Measurements from ENCODE around the gene IL17RE. TPM values are rescaled to one million over a fixed set of nuclear protein-coding genes. Genes with fewer than 3 reads are reported as not detected.
"Not testable (repeated sequence)": the region's sequence is repeated elsewhere in the genome, so short reads cannot be mapped to it uniquely, and the experiment has no call there.

Gene IL17RE
- polyA plus RNA-seq, 12 donors = 0.96 to 67.6 (median 1.8) TPM; not detected in 1

DNA sequence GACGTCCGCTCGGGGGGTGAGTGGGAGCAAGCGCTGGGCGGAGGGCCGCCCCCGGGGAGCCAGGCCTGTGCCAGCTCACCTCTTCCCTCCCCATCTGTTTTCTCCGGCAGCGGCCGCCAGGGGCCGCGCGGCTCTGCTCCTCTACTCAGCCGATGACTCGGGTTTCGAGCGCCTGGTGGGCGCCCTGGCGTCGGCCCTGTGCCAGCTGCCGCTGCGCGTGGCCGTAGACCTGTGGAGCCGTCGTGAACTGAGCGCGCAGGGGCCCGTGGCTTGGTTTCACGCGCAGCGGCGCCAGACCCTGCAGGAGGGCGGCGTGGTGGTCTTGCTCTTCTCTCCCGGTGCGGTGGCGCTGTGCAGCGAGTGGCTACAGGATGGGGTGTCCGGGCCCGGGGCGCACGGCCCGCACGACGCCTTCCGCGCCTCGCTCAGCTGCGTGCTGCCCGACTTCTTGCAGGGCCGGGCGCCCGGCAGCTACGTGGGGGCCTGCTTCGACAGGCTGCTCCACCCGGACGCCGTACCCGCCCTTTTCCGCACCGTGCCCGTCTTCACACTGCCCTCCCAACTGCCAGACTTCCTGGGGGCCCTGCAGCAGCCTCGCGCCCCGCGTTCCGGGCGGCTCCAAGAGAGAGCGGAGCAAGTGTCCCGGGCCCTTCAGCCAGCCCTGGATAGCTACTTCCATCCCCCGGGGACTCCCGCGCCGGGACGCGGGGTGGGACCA is 30.4 kb downstream of the IL17RE start:
- peak; percentile 70 for DNase-seq

DNA sequence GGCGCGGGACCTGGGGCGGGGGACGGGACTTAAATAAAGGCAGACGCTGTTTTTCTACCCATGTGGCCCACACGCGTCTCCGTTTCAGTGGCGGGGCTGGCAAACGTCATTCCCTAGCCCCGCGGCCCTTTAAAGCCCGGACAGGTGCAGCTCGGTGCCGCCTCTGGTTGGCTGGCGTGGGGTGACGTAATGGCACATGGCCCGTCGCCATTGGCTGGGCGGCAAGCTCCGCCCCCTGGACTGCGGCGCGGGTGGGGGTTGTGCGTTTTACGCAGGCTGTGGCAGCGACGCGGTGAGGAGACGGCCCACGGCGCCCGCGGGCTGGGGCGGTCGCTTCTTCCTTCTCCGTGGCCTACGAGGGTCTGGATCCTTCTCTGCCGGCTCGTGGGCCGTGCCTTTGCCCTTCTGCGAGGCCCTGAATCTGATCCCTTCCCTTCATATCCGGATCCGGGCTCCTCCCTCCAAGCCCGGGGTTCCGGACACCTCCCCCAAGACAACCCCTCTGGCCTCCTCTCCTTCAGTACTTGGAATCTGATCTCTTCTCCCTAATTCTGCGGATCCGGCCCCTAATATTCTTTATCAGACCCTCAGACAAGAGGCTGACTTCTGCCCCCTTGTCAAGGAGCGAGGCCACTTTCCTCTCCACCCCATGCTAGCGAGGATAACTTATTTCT is 31.1 kb downstream of the IL17RE start, which contains the start of gene CRELD1:
Gene CRELD1, plus strand, starts transcription at position 274 of the 674 bp plus-strand sequence. CDS start 605 bp downstream, outside the sequence.
- peak; percentile 95 for DNase-seq

GRCh38 chr3:9934235-9934621 is 31.6 kb downstream of the IL17RE start:
- DNase-seq = no peak

GRCh38 chr3:9934993-9935392 is 32.3 kb downstream of the IL17RE start:
- DNase-seq = no peak

GRCh38 chr3:9935966-9936510 is 33.4 kb downstream of the IL17RE start:
- DNase-seq = no peak

DNA sequence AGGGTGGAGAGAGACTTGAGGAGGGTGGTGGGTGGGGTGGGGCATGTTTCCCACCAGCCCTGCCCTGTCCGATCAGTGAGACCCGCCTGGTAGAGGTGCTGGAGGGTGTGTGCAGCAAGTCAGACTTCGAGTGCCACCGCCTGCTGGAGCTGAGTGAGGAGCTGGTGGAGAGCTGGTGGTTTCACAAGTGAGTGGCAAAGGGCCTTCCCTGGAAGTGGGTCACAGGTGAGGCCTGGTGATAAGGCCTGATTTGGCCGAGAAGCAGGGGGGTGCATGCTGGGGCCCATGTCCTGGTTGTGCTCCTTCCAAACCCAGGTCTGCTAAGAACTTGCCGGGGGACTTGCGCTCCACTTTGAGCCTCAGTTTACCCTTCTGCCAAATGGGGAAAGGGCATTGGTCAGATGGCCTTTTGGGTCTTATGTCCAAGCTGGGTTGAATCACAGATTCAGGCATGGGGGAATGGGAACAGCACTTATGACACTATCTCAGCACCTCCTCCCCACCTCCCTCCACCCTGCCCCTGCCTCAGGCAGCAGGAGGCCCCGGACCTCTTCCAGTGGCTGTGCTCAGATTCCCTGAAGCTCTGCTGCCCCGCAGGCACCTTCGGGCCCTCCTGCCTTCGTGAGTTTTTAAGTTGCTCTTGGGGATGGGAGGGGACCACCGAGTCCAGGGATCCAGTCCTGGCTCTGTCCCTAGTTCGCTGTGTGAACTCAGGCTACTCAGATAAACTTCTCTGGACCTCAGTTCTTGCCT is 35.0 kb downstream of the IL17RE start:
- DNase-seq = no peak

DNA sequence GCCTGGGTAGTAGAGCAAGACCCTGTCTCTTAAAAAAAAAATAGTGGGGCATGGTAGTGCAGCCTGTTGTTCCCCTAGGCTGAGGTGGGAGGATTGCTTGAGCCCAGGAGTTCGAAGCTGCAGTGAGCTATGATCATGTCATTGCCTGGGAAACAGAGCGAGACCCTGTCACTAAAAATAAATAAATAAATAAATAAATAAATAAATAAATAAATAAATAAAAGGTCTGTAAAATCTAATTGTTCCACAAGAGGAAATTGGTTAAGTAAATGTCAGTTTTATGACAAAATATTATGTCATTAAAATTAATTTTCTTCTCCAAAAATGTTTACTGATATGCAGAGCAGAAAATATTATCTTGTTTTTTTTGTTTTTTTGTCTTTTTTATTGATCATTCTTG is 36.3 kb downstream of the IL17RE start:
- no peak for DNase-seq

DNA sequence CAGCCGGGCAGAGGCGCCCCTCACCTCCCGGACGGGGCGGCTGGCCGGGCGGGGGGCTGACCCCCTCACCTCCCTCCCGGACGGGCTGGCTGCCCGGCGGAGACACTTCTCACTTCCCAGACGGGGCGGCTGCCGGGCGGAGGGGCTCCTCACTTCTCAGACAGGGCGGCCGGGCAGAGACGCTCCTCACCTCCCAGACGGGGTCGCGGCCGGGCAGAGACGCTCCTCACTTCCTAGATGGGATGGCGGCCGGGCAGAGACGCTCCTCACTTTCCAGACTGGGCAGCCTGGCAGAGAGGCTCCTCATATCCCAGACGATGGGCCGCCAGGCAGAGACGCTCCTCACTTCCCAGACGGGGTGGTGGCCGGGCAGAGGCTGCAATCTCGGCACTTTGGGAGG is 37.3 kb downstream of the IL17RE start:
- DNase-seq = not testable (repeated sequence)

DNA sequence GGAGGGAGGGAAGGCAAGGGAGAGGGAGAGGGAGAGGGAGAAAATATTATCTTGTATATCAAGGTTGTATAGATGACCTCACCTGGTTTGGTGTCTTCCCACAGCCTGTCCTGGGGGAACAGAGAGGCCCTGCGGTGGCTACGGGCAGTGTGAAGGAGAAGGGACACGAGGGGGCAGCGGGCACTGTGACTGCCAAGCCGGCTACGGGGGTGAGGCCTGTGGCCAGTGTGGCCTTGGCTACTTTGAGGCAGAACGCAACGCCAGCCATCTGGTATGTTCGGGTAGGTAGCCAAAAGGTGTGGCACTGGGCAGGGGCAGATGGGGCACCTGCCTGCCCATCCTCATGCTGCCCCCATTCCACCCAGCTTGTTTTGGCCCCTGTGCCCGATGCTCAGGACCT is 38.1 kb downstream of the IL17RE start:
- no peak for DNase-seq

GRCh38 chr3:9942164-9942563 is 39.5 kb downstream of the IL17RE start:
- no peak for DNase-seq

DNA sequence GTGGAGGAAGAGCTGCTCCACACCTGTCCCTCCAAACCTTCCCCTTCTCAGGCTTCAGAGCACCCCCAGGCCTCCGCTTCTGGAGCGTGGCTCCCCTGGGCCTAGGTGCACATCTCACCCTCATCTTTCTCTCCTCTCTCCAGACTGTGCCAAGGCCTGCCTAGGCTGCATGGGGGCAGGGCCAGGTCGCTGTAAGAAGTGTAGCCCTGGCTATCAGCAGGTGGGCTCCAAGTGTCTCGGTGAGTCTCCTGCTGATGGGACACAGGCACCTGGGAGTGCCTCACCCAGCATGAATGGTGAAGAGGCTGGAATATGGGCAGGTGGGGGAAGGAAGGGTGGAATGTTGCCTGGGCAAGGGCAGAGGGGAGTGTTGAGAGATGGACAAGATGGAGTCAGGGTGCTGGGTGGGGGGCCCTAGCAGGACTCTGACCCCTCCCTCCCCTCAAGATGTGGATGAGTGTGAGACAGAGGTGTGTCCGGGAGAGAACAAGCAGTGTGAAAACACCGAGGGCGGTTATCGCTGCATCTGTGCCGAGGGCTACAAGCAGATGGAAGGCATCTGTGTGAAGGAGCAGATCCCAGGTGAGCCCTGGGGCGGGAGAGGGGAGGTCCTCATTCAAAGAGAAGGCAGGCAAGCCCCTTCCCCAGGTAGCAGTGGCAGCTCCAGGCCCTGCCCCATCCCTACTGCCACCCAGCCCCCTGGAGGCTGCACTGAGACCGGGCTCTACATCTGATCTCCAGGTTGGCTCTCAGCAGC is 40.5 kb downstream of the IL17RE start:
- no peak for DNase-seq

DNA sequence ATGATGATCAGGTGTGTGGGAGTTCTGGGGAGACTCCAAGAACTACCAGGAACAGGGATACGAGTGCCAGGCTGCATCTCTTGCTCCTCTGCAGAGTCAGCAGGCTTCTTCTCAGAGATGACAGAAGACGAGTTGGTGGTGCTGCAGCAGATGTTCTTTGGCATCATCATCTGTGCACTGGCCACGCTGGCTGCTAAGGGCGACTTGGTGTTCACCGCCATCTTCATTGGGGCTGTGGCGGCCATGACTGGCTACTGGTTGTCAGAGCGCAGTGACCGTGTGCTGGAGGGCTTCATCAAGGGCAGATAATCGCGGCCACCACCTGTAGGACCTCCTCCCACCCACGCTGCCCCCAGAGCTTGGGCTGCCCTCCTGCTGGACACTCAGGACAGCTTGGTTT is 41.6 kb downstream of the IL17RE start:
- DNase-seq = no peak

DNA sequence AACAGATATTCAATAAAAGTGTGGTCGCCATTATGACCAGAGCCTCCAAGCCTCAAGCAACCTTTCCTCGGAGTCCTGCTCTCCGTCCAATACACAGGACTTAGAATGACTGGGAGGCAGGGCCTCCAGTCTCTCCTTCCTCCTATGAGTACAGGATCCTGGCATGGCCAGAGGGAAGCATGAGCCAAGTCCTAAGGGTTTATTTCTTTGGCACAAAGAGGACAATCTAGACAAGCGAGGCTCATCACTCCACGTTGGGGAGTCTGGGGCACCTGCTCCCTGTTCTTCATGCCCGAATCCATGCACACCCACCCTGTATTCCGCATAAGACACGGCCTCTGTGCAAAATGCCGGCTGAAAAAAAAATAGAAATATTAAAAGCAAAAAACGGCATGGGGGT is 42.7 kb downstream of the IL17RE start:
- DNase-seq = no peak

DNA sequence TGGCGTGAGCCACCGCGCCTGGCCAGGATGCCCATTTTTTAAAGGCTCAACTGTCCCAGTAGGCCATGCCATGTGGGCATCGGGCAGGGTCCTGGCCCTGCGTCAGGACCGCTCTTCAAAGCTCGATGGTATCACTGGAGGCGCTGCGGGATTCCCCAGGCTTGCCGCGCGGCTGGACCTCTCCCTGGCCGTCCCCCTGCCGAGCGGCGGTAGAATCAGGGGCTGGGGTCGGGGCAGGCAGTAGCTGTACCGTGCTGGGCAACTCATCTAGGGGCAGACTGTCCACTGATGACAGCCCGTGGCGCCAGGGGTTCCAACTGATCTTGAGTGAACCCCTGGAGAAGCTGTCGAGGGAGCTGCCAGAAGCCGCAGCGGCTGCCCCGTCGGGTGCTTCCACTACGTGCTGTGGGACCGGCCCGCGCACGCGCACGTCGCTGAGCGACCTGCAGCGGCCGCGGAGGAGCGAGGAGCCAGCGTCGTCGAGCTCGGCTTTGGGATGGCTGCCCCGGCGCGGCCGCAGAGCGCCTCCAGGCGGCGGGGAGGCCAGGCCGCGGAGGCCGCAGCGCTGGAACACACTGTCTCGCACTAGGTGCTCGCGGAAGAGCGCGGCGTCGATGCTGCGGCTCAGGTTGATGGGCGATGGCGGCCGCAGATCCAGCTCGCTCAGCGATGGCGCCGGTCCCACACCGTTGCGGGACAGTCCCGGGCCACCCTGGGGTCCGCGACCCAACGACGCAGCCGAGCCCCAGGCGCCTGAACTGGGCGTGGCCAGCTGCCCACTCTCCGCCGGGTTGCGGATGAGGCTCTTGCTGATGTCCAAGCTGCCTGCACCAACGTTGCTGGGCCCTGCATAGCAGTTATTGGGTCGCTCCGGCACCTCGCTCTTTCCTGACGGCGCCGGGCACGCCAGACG is 43.7 kb downstream of the IL17RE start:
- DNase-seq = peak; percentile 90

GRCh38 chr3:9947025-9947995 is 44.7 kb downstream of the IL17RE start:
- peak; percentile 49 for DNase-seq

DNA sequence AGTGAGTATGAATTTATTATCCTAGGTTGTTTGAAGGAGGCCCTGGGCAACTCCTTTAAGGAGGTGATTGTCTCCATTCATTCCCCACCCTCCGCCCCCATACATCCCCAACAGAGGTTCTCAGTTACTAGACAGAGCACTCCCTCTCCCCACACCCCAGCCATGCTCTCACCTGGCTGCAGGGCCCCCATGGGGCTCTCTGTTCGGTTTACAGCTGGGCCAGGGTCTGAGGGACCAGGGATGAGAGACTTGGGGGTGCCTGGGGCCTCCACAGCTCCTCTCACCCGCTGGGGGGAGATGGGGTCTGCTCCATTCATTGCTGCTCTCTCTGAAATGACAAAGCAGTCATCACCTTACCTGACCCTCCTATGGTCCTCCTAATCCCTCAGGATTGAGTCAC is 45.9 kb downstream of the IL17RE start:
- DNase-seq = no peak

DNA sequence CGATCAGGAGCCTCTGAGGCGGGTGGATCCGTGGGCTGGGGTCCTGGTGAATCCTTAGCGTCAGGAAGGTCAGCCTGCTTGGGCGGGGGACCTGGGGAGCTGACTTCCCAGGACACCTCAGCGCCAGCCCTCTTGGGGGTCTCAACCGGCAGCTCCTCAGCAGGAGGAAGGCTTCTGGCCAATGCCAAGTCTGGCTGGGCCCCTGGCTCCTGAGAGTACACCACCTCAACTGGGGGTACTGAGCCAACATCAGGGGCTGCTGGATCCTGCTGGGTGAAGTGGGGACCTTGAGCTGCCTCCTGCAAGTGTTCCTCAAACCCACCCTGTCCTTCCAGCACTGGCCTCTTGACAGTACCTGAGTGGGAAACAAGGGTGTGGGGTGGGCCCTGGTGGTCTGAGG is 46.5 kb downstream of the IL17RE start:
- no peak for DNase-seq

DNA sequence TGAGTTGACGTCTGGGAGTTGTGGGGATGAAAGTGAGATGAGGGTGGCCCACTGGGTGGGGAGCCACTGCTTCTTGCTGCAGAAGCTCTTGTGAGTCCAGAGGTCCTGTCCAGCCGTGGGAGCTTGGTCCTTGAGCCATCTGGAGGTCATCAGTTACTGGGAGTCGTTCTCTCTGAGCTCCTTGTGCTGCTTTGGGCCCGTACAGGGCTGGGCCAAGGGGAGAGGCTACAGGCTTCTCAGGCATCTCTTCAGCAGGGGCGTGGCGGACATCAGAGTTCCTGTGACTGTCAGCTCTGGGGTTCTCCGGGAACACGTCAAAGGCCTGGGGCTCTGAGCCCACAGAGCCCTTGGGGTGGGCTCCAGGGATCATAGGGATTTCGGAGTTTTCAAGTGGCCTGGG is 47.0 kb downstream of the IL17RE start:
- DNase-seq = no peak

GRCh38 chr3:9951126-9951525 is 48.5 kb downstream of the IL17RE start:
- DNase-seq = no peak
